Transverse colon (tissue), 4 donors: Measurements from ENCODE around the gene USP8.

Experiments used
- POLR2A ChIP-seq: fragments of 450-650 bp; IDR thresholded peaks from one replicate; pipeline ENCODE4 v1.6.1; 2016; ENCODE audit warnings: antibody characterized with exemption, mild to moderate bottlenecking, moderate library complexity
- POLR2AphosphoS5 ChIP-seq, 3 donors: sonication (generic); formaldehyde crosslinking; IDR thresholded peaks; one replicate each; pipeline ENCODE4 v1.6.1; 2016; ENCODE audit warnings: antibody characterized with exemption in 3 of 3
- TF ChIP-seq, protein P1 (sequence below), 5 experiments: fragments of 200-600 bp in 3 of 5; fragments of 450-650 bp in 2 of 5; sonication (generic) in 3 of 5; IDR thresholded peaks; 1 replicate in 2 of 5; 2 replicates in 3 of 5; pipeline ENCODE4 v1.5.1; 2016 to 2017; ENCODE audit warnings: antibody characterized with exemption in 5 of 5, inconsistent platforms in 3 of 5, mild to moderate bottlenecking in 2 of 5, moderate library complexity in 1 of 5

DNA sequence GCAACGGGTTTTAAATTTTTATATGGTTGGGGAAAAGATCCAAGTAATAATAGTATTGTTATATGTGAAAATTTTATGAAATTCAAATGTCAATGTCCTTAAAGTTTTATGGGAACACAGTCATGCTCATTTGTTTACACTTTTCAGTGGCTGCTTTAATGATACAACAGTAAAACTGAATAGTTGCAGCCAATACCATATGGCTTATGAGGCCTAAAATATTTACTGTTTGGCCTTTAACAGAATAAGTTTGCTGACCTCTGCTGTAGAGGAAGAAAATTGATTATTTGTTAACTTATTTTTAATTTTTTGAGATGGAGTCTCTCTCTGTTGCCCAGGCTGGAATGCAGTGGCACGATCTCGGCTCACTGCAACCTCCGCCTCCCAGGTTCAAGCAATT is 77.6 kb downstream of the USP8 start:
- TF ChIP-seq, protein P1, sequence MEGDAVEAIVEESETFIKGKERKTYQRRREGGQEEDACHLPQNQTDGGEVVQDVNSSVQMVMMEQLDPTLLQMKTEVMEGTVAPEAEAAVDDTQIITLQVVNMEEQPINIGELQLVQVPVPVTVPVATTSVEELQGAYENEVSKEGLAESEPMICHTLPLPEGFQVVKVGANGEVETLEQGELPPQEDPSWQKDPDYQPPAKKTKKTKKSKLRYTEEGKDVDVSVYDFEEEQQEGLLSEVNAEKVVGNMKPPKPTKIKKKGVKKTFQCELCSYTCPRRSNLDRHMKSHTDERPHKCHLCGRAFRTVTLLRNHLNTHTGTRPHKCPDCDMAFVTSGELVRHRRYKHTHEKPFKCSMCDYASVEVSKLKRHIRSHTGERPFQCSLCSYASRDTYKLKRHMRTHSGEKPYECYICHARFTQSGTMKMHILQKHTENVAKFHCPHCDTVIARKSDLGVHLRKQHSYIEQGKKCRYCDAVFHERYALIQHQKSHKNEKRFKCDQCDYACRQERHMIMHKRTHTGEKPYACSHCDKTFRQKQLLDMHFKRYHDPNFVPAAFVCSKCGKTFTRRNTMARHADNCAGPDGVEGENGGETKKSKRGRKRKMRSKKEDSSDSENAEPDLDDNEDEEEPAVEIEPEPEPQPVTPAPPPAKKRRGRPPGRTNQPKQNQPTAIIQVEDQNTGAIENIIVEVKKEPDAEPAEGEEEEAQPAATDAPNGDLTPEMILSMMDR (IDR thresholded peaks at IDR 0.05) = no peak
- no peak for TF ChIP-seq POLR2A
- TF ChIP-seq POLR2AphosphoS5 (IDR thresholded peaks at IDR 0.05) = no peak
